ENCODE data around the gene APOBEC3C.

DNA sequence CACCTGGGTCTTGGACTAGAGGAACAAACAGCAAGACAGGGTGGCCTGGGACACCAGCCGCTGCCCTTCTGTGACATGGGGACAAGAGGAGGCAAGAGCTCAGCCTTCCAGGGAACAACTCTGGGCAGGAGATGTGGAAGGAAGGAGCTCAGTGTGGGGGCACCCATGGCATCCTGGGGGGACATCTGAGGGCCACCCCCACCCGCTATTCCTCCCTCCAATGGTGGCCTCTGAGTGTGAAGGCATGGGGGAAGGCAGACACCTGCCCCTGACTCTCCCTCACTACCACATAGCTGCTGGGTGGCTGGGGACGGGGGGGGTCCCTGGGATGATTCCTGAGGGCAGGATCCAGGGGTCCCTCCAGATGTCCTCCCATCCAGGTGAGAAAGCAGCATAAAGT lies 27.4 kb upstream of the APOBEC3C start:
- TF ChIP-seq CTCF (IDR thresholded peaks at IDR 0.05) (no peak), POLR2A (IDR thresholded peaks at IDR 0.05) (no peak)

Measured in body of pancreas (tissue), 4 donors.